Heart left ventricle (tissue), 13 donors: ENCODE measurements around the gene RAD51B.

Experiments used
- CTCF ChIP-seq, 12 donors: fragments of 200-600 bp; sonication (generic) in 4 of 12; IDR thresholded peaks; one replicate each; pipeline versions ENCODE4 v1.5.0 to v1.8.0; 2018 to 2022; ENCODE audit warnings: antibody characterized with exemption in 12 of 12, mild to moderate bottlenecking in 5 of 12
- POLR2A ChIP-seq, 2 donors: fragments of 450-650 bp; IDR thresholded peaks; one replicate each; pipeline ENCODE4 v1.6.1; 2017; ENCODE audit warnings: antibody characterized with exemption in 2 of 2, mild to moderate bottlenecking in 2 of 2, moderate library complexity in 2 of 2
- donor health status: ischemic (EF 13 %, LVEDD 7.1; RV severe dilation, severe dysfunction).
- donor health status: DM: no; HTN: yes; CAD: no.
- donor health status: DM: no; HTN: no; CAD: no.
- donor health status: ischemic (EF 25% LVEDD 6.9; RV normal size, moderate dysfunction).
- donor health status: ischemic (EF 25% LVEDD 5.7; RV mildly dilated, moderate dysfunction).
- donor health status: ischemic (EF 35%, LVEDD 5.7; RV mildly dilated, moderate dysfunction).
- donor health status: nonischemic (EF 11% LVEDD 7.7; RV severe dilation, severe dysfunction).
- donor health status: DM: yes; HTN: yes; CAD: no.
- donor health status: PGD.
- donor health status: ischemic (EF 29% LVEDD 5.4; RV normal size, mild dysfunction).
- donor health status: nonischemic (EF 23%, LVEDD 6.1; RV moderate dilation, normal function).

GRCh38 chr14:68733086-68733914, 913.7 kb downstream of the RAD51B start:
- TF ChIP-seq CTCF (IDR thresholded peaks at IDR 0.05), result no peak
- no peak for TF ChIP-seq POLR2A (IDR thresholded peaks at IDR 0.05)
